ENCODE data around the gene GK2.

Gene GK2

GRCh38 chr4:79390890-79391289 lies 17.1 kb downstream of the GK2 start:
- H3K4me3 ChIP-seq (ENCODE audit: low read depth, low read length) = no peak overlapping the region

GRCh38 chr4:79385641-79386040 lies 22.4 kb downstream of the GK2 start:
- H3K4me3 ChIP-seq (ENCODE audit: low read depth, low read length) = no peak overlapping the region

GRCh38 chr4:79381161-79381560 lies 26.9 kb downstream of the GK2 start:
- H3K4me3 ChIP-seq (ENCODE audit: low read depth, low read length) = no peak overlapping the region

- H3K4me3 ChIP-seq (ENCODE audit: low read depth, low read length) = no peak overlapping the region
Measured at GRCh38 chr4:79370026-79370425, 38.0 kb downstream of the GK2 start.

- H3K4me3 ChIP-seq (ENCODE audit: low read depth, low read length) = no peak overlapping the region
Measured at GRCh38 chr4:79367096-79367495, 40.9 kb downstream of the GK2 start.

GRCh38 chr4:79366422-79366821 lies 41.6 kb downstream of the GK2 start:
- no peak overlapping the region for H3K4me3 ChIP-seq (ENCODE audit: low read depth, low read length)

- no peak overlapping the region for H3K4me3 ChIP-seq (ENCODE audit: low read depth, low read length)
Measured at GRCh38 chr4:79364061-79364460, 44.0 kb downstream of the GK2 start.

GRCh38 chr4:79362626-79363025 lies 45.4 kb downstream of the GK2 start:
- no peak overlapping the region for H3K4me3 ChIP-seq (ENCODE audit: low read depth, low read length)

GRCh38 chr4:79360006-79360405 lies 48.0 kb downstream of the GK2 start:
- no peak overlapping the region for H3K4me3 ChIP-seq (ENCODE audit: low read depth, low read length)

- no peak overlapping the region for H3K4me3 ChIP-seq (ENCODE audit: low read depth, low read length)
Measured at GRCh38 chr4:79358438-79358837, 49.6 kb downstream of the GK2 start.

GRCh38 chr4:79357365-79357764 lies 50.7 kb downstream of the GK2 start:
- no peak overlapping the region for H3K4me3 ChIP-seq (ENCODE audit: low read depth, low read length)
